ENCODE measurements around the gene DIAPH1. TPM values are rescaled to one million over a fixed set of nuclear protein-coding genes. Genes with fewer than 3 reads are reported as not detected.

The DIAPH1 gene
- total RNA-seq, 4 donors from 2014 or later = 55.4 to 150 (median 91.4) TPM

DNA sequence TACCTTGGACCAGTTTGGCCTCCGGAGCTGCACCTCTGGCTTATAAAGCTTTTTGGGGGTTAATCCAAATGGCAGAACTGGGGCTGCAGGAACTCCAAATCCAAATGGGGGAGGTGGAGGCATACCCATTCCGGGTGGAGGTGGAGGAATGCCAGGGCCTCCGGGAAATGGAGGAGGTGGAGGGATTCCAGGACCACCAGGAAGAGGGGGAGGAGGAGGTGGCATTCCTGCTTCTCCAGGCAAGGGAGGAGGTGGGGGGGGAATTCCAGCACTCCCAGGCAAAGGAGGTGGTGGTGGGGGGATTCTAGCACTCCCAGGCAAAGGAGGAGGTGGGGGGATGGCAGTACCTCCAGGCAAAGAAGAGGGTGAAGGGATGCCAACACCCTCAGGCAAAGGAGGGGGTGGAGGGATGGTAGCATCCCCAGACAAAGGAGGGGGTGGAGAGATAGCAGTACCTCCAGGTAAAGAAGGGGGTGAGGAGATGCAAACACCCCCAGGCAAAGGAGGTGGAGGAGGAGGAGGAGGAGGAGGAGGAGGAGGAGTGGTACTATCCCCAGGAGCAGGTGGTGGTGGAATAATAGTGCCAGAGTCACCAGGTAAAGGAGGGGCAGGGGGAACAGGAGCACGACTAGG, 45.2 kb downstream of the DIAPH1 start:
- H3K27me3 ChIP-seq = no peaks in the 10 kb centered on the region
- H3K36me3 ChIP-seq = peaks cover 0 to 77% (median 27%) of the 10 kb centered on the region in 4 donors
- 78 to 82% methylated on average over 2 to 4 of the region's 4 CpGs for WGBS, 2 donors (ENCODE audit: low coverage in 1 of 2)
- no peak overlapping the region for H3K4me3 ChIP-seq
- no peak for TF ChIP-seq POLR2A (IDR thresholded peaks at IDR 0.05)
- no peak for TF ChIP-seq POLR2AphosphoS5 (IDR thresholded peaks at IDR 0.05)
- TF ChIP-seq EP300 (IDR thresholded peaks at IDR 0.05; ENCODE audit: low read depth) = no peak
- TF ChIP-seq, protein P1, sequence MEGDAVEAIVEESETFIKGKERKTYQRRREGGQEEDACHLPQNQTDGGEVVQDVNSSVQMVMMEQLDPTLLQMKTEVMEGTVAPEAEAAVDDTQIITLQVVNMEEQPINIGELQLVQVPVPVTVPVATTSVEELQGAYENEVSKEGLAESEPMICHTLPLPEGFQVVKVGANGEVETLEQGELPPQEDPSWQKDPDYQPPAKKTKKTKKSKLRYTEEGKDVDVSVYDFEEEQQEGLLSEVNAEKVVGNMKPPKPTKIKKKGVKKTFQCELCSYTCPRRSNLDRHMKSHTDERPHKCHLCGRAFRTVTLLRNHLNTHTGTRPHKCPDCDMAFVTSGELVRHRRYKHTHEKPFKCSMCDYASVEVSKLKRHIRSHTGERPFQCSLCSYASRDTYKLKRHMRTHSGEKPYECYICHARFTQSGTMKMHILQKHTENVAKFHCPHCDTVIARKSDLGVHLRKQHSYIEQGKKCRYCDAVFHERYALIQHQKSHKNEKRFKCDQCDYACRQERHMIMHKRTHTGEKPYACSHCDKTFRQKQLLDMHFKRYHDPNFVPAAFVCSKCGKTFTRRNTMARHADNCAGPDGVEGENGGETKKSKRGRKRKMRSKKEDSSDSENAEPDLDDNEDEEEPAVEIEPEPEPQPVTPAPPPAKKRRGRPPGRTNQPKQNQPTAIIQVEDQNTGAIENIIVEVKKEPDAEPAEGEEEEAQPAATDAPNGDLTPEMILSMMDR (IDR thresholded peaks at IDR 0.05) = no peak
- no peak overlapping the region for H3K27ac ChIP-seq
- no peaks in the 10 kb centered on the region for H3K9me3 ChIP-seq
- intact Hi-C loops (cut with DNase I; ENCODE audit: low total_unique reads) (no loop called here), in situ Hi-C loops (cut with MboI; ENCODE audit: low pct_ligation_motif_present in 1 of 4, low pct_unique_long_range_greater_than_20kb in 1 of 4, low sequenced_read_pairs in 3 of 4) (loop anchor here (25.0 kb wide), 4 partner anchors 211 to 486 kb away; partner anchors contain the start of genes PCDHB12 (in 4 of the 4), PCDHB13 (in 4 of the 4), PCDHB14 (in 4 of the 4) and PCDHB2 (in 1 of the 4))
- no peaks in the 10 kb centered on the region for H3K4me1 ChIP-seq
- DNase-seq = no peak

DNA sequence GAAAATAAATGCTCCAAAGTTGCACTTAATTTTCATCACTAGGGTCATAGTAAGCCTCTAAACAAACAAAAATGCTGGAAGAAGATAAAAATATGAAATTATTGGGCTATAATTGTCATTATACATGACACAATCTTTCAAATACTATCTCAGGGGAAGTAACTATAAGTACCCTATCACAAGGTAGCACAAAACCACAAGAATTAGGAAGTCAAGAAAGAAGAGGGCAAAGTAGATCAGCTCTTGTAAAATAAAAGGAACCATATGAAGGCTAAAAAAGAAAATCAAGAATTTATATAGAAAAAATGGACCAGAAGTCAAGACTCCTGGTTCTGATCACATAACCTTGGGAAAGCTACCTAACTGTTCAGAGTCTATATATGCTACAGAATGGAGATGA, 48.1 kb downstream of the DIAPH1 start:
- TF ChIP-seq EP300 (IDR thresholded peaks at IDR 0.05; ENCODE audit: low read depth) (no peak), POLR2AphosphoS5 (IDR thresholded peaks at IDR 0.05) (no peak), POLR2A (IDR thresholded peaks at IDR 0.05) (no peak)
- TF ChIP-seq, protein P1 (IDR thresholded peaks at IDR 0.05) = no peak
- Histone ChIP-seq H3K27ac (no peak overlapping the region), H3K9me3 (no peaks in the 10 kb centered on the region), H3K4me3 (no peak overlapping the region), H3K27me3 (no peaks in the 10 kb centered on the region), H3K4me1 (peaks cover 0 to 3% (median 0%) of the 10 kb centered on the region in 4 donors), H3K36me3 (peaks cover 0 to 49% (median 16%) of the 10 kb centered on the region in 4 donors)
- intact Hi-C loops (cut with DNase I; ENCODE audit: low total_unique reads) (no loop called here), in situ Hi-C loops (cut with MboI; ENCODE audit: low pct_ligation_motif_present in 1 of 4, low pct_unique_long_range_greater_than_20kb in 1 of 4, low sequenced_read_pairs in 3 of 4) (loop anchor here (25.0 kb wide), 4 partner anchors 208 to 483 kb away; partner anchors contain the start of genes PCDHB12 (in 4 of the 4), PCDHB13 (in 4 of the 4), PCDHB14 (in 4 of the 4) and PCDHB2 (in 1 of the 4))
- DNase-seq = no peak

DNA sequence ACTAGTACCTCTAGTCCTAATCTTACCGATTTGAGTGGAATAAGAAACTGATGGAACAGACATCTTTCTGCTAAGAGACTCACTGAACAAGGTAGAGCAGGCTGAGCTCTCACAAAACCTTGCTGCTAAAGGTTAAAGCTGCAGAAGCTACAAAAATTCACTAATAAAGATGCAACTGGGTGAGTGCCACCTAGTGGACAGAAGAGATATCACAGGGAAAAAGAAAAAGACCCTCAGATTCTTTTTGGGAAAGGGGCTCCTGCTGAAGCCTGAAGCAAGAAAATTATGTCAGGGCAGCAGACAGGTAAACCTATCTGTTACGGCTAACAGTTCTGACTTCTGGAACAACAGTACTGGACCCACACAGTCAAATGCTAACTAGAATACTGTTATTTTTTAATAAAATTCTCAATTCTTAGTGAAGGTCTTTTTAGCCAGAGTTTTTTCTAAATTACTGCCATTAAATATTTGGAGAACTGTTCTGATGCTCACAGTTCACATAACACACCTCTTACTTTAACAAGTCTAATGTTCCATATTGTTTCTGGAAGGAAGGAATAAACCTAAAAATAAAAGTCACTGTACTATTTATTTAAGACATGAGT, 51.2 kb downstream of the DIAPH1 start:
- Histone ChIP-seq H3K27me3 (no peaks in the 10 kb centered on the region), H3K27ac (no peak overlapping the region), H3K4me1 (peaks cover 0 to 6% (median 2%) of the 10 kb centered on the region in 4 donors), H3K9me3 (no peaks in the 10 kb centered on the region), H3K36me3 (peaks cover 0 to 26% (median 10%) of the 10 kb centered on the region in 4 donors), H3K4me3 (no peak overlapping the region)
- DNase-seq = no peak
- 39 to 67% methylated on average over 1 to 2 of the region's 2 CpGs for WGBS, 2 donors (ENCODE audit: low coverage in 1 of 2)
- intact Hi-C loops (cut with DNase I; ENCODE audit: low total_unique reads) = loop anchor here (10.0 kb wide), 2 partner anchors 153 to 243 kb away; partner anchors contain the start of genes PCDHGA10, PCDHGB7 and TAF7
- in situ Hi-C loops (cut with MboI; ENCODE audit: low pct_ligation_motif_present in 1 of 4, low pct_unique_long_range_greater_than_20kb in 1 of 4, low sequenced_read_pairs in 3 of 4) = loop anchor here (10.0 to 25.0 kb wide), 5 partner anchors 163 to 480 kb away; partner anchors contain the start of genes PCDHB12 (in 4 of the 4), PCDHB13 (in 4 of the 4), PCDHB14 (in 4 of the 4) and PCDHB2 (in 1 of the 4)
- TF ChIP-seq EP300 (IDR thresholded peaks at IDR 0.05; ENCODE audit: low read depth) (no peak), POLR2AphosphoS5 (IDR thresholded peaks at IDR 0.05) (no peak), POLR2A (IDR thresholded peaks at IDR 0.05) (no peak)
- TF ChIP-seq, protein P1 (IDR thresholded peaks at IDR 0.05) = peak; percentile 69 to 95 (median 85)

Measured in transverse colon (tissue), 4 donors.